Measurements from ENCODE around the gene ABHD5.

ABHD5 gene

DNA sequence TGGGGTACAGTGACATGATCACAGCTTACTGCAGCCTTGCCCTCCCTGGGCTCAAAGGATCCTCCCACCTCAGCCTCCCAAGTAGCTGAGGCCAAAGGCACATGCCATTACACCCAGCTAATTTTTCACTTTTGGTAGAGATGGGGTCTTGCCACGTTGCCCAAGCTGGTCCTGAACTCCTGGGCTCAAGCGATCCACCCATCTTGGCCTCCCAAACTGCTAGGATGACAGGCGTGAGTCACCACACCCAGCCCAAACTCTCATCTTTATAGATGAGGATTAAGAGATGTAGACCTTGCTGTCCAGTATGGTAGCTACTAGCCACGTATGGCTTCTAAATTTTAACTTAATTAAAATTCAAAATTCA is 4.4 kb upstream of the ABHD5 start:
- no peak for DNase-seq

DNA sequence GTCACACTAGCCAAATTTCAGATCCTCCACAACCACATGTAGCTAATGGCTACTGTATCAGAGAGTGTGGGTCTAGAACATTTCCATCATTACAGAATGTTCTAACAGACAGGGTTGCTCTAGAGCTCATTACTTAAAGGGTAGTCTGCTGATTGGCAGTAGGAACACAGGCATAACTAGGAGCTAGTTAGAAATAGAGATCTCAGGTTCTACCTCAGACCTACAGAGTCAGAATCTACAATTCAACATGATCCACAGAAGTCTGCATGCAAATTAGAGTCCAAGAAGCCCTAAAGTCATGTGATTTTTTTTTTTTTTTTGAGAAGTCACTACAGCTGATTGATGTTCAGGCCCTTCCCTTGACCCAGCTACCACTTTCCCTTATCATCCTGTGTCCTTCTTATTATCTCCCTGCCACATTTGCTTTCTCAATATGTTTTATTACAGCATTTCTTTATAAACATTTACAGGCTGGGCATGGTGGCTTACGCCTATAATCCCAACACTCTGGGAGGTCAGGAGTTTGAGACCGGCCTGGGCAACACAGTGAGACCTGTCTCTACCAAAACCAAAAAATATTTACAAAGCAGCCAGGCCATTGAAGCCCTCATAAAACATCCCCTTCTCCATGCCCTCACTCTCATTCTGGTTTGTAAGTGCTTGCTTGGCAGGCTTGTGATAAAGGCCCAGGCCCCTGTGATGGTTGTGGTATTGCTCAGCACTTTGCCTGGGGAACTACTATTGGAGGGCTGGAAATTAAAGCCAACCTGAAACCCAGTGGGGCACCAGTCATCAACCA is 3.8 kb upstream of the ABHD5 start:
- no peak for DNase-seq

DNA sequence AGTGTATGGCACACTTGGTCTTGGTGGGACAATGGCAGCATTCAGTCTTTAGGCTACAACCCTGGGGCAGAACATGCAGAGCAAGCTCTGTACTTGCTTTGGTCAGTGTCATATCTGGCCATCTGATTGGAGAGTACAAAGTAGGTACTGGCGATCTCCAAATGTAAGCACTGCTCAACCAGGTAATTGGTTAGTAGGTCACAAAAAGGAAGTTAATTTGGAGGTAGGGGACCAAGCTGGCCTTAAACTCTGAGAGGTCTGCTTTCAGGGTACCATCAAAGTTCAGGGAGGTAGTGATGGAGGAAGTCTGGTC is 3.3 kb upstream of the ABHD5 start:
- DNase-seq = no peak

DNA sequence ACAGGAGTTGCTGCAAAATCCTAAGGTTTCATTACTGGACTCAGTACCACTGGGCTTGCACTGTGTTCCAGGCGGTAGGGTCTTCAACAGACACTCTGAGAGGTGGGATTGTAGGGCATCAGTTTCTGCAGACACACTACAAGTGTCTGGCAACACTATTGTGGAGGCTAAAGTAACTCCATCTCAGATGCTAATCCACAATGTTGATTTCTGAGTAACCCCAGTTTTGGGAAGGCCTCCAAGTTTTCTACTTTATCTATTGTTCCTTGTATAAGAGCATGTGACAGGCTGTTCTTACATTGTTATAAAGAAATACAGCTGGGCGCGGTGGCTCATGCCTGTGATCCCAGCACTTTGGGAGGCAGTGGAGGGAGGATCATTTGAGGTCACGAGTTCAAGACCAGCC is 2.5 kb upstream of the ABHD5 start:
- DNase-seq = no peak

DNA sequence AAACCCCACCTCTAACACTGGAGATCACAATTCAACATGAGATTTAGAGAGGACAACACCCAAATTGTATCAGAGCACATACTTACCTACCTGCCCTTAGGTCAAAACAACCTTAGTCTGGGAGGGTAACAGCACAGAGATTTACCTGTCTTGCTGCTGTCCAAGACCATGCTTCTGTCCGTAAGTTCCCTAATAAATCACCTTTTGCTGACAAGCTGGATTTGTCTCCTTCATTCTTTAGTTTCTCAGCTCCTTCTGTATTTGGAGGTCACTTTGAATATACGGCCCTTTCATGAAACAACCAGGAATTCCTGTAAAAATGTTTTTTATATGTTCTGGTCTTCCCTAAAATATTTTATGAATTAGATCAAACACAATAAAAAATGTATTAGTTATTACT is 1.6 kb upstream of the ABHD5 start:
- no peak for DNase-seq

DNA sequence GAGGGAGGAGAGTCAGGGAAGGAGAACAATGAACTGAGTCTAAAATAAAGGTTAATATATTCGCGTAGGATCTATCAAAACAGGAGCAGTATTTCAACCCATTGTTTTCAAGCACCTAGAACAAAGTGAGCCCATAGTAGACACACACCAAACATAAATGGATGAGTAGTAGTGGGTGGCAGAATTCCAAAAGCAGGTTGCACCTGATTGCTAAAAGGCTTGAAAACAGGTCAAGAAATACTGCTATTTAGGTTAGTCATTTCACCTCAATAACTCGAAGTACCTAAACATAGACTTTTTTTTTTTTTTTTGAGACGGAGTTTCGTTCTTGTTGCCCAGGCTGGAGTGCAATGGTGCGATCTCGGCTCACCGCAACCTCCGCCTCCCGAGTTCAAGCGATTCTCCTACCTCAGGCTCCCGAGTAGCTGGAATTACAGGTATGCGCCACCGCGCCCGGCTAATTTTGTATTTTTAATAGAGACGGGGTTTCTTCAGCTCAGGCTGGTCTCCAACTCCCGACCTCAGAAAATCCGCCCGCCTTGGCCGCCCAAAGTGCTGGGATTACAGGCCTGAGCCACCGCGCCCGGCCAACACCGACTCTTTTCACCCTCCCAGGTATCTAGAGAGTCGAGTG is 855 bp upstream of the ABHD5 start:
- DNase-seq = no peak

DNA sequence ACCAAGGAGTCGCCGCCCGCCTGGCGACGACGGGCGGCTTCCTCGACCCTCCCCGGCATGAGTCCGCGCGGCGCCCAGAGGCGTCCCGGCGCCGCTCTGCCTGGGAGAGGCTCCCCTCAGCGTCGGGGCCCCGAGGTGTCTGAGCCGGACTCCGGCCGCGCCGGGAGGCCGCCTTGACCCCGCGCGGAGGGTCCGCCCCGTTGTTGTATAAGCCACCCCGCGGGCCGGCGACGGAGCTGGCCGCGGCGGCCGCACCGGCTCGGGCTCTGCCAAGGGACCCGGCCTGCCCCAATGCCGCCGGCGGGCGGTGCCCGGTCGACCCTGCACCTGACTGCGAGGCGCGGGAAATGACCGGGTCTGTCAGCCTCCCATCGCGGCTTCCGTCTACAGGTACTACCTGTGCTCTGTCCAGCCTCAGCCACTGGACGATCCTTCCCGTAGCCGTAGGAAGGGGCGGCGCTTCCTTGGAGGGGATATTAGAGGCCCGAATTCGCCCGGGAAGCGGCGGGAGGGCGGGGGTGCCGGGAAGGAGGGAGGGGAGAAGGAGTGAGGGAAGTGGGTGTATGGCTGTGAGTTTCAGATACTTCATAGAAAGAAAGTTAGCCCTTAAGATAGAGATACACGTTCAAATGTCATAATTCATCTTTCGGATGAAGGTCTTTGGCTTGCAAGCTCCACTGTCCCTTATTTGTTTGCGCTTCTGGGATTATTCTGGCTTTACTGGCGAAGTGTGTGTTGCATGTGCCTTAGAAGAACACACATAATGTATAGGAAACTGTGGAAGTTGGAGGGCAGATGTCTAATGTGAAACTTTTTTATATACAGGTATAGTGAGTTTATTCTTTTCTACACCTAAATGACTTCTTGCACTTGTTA is 620 bp downstream of the ABHD5 start:
- DNase-seq = peak; percentile 28

DNA sequence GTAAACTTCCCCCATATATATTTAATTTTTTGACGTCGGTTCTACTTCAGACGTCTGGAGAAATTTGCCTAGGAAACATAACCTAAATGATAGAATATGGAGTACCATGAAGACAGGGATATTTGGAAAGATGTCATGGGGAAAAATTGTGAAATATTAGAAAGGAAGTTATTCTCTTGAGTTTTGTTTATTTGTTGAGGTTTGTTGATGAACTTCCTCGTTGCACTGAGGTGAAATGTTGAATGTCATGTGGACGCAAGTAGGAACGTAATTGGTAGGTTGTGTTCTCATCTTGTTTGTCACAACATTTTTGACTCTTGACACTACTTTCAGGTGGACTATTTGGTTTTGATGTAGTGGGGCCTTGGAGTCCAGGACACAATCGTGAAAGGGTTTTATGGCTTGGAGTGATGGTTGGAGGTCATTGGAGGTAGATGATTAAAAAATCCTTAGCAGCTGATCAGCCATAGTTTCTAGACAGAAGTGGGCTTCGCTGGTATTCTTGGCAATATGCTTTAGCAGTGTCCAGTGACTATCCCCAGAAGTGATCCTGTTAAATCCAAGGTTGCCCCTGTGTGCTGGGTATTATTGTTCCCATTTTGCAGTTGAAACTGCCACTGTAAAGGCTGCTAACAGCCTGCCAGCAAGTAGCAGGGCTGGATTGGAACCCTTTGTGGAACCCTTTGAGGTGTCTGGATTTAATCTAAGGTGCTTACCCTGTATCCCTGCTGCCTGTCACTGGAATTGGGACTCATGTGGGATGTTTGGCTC is 1.5 kb downstream of the ABHD5 start:
- DNase-seq = no peak

DNA sequence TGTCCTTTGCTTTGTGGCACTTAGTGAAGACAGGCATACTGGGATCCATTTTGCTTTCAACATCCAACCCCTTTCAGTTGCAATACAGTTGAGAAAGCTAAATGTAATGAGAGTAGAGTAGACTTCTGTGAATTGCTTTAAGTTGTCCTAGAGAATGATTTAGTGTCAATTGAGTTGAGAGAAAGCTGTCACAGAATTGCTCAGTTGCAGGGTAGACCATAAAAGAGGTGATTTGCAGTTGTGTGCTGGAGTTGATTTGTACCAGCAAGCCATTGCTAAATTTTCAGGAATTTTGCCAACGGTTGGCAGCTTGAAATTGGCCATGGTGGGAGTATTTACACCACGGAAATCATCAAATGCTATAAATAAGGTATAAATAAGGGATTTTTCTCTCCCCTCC is 2.2 kb downstream of the ABHD5 start:
- no peak for DNase-seq

DNA sequence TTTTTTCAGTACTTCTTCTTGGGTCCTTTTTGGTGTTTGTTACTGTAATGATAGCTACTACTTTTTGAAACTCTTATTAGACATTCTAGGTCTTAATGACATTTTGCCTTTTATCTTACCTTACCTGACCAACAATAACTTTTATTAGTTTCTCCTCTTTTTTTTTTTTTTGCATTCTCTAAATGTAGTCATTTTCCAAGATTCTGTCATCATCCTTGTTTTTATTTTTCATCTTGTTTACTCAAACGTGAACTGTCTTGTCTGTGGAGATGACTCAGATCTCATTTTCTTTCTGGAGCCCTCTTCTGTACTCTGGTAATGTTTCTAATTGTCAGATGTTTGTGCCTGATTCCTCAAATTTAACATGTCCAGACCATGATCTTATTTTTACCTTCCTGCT is 2.9 kb downstream of the ABHD5 start:
- no peak for DNase-seq

DNA sequence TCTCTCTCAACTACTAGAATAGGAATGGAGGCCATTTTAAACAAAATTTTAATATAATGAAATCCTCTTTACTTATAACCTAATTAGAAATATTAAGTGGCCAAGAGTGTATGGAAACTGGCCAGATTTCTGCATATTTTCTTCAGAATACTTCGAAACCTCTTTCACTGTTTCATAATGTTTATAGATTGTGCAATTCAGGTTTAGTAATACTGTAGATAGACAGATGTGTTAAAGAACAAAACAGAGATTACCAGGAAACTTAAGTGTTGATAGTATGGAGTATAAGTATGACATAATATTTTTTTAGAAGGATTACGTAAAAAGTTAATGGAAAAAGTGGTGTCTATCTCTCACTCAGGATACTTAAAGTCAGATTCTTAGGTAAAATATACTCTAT is 4.7 kb downstream of the ABHD5 start:
- DNase-seq = no peak

DNA sequence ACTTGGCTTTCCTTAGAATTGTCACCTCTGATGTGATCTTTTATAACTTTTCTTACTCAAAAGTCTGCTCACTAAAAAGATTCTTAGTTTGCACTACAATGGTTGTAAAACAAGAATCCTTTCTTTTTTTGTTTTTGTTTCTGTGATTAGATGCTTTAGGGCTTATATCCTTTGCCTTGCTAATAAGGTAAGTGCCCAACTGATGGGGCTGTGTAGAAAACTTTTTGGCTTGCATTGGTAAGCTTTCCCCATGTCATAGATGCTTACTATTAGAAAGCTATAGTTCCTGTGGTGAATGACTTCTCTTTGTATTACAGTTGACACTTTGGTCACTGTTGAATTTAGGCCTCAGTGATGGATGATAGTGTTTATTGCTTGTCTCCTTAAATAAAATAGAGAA is 5.1 kb downstream of the ABHD5 start:
- no peak for DNase-seq

DNA sequence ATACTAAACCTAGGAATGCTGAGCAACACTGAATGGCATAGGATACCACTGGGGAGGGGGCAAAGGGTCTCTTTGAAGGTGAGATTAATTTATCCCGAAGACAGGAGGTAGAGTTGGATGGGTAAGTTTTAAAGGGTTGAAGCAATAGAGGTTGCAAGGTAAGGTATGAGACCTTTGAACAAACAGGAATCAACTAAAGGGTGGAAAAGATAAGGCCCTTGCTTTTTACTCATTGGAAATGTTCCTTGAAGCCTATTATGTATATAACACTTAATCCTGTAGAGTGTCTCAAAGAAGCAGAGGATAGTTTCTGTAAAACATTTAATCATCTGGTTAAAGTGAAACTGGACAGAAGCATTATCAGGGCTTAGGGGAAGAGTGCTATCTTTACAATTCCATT is 5.7 kb downstream of the ABHD5 start:
- DNase-seq = no peak

DNA sequence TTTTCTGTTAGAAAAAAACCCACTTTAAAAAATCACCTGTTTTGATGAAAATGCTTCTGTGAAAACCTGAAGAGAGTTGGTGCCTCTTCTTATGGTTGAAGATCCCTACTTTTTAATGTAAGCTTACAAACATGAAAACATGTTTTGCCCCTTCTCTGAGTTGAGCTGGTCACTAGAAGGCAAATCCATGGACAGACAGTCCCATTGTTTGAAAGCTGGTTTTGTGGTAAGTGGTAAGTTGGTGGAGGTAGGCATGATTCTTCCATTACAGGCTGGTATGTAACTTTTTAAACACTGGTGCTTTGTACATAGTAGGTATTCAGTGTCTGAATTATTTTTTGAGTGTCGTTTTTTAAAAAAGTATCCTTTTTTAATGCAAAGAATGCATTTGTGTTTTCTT is 6.1 kb downstream of the ABHD5 start:
- DNase-seq = no peak

DNA sequence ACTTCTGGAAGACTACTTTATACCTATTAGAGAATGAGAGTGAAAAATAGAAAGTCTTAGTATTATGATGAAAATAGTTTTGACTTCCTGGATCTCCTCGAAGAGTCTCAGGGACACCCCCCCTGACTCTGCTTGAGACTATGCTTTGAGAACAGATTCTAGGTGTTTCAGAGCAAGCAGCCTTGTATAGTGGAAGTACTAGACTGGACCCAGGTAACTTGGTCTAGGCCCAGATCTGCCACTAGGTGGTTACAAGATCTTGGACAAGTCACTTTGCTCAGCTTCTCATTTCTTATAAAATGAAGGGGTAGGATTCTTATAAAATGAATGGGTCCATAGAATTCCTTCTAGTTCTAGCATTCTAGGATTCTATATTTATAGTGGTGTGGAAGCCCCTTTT is 9.1 kb downstream of the ABHD5 start:
- DNase-seq = no peak

DNA sequence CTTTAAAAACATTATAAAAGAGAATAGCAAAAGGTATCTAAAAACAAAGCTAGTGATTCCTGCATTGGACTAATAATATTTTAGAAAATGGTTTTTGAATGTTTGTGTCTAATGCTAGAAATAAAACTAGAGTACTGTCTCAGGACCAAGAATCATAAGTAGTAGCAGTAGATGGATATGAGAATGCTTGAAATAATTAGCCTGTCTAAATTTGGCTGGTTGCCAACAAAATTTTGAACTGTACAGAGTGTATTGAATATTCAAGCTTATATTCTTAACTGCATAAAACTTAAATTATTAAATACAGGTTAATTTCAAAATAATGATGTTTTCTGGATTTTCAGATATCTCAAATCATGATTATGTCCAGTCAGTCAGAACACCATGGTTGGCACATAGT is 14.0 kb downstream of the ABHD5 start:
- no peak for DNase-seq

DNA sequence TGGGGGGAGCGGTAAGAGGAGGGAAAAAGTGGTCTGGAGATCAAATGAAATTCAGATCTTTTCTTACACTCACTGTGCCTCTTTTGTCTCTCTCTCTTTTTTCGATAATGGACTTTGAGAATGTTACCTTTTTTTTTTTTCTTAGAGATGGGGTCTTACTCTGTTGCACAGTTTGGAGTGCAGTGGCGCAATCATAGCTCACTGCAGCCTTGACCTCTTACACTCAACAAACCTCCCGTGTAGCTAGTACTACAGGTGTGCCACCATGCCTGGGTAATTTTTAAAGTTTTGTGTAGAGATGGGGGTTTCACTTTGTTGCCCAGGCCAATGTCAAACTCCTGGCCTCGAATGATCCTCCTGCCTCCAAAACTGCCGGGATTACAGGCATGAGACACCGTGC is 15.6 kb downstream of the ABHD5 start:
- no peak for DNase-seq

DNA sequence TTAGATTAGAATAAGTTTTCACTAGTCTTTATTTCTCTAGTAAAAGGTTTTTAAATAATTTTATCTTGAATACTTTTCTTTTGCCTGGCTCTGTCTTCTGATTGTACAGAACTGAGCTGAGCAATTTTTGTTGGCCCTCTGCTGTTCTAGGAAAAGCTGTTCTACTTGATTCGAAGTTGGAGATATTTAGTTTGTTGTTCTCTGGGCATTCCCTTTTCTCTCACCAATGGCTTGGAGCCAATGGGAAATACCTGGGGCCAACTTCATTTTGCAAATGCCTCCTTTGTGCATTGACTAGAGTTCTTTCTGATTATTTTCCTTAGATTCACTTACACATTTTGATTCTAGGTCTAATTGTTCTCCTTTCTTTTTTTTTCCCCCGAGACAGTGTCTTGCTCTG is 16.5 kb downstream of the ABHD5 start:
- no peak for DNase-seq

DNA sequence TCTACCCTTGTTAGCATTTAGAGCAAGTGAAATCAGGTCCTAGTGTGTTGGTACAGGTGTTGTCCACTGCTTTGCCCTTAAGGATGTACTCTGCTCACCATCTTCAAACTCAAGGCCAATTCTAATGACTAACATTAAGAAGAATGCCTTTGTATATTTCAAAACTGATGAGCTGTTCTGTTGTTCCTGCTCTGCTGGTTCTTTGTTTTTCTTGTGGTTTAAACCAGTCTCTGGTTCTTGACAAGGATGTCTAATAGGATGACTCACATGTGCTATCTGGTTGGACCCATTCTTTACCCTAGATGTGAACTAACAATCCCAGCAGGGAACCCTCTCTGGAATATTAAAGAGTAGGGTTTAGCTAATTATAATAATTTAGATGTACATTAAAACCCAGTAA is 17.3 kb downstream of the ABHD5 start:
- DNase-seq = no peak

DNA sequence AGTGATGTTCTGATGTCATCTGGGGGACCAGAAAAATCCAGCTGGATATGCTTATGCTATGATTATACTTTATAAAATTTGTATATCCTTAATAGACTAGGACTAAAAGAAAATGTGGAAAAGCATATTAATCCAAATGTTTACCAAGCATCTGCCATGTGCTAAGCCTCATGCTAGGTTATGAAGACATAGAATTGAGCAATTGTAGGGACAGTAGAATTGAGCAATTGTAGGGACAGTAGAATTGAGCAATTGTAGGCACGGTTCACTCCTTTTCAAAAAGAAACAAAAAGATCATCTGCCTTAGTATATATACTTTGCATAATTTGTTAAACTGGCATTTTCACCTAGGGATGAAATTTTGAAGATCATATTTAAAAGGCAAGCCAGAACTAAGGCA is 18.3 kb downstream of the ABHD5 start:
- DNase-seq = no peak

DNA sequence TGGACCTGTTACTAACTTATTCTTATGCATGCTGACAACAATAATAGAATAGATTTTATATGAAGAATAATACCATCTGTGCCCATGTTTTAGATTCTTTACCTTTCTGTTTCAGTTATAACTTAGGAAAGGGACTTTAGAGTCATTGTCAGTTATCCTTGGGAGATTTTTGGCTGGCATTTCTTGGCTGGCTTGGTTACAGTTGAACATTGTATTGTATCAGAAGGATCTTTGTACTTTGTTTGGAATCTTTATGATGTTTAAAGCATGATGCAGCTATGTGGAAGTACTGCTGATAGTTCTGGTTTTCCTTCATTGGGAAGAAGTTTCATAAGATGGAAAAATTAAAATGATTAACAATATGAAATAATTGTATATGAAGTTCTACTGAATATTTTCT is 19.9 kb downstream of the ABHD5 start:
- no peak for DNase-seq

DNA sequence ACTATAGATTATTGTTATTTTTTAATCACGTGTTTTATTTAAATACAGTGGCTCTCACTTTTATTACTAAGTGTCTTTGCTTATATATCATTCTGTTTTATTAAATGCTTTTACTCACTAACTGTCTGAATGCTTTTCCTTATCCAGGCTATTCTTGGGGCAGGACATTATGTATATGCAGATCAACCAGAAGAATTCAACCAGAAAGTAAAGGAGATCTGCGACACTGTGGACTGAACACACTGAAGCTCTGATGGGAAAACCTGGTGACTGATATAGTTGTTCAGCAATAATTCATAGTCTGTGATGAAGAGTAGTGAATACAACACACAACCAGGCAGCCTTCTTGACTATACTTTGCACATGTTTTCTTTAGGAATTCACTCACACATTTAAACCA is 27.6 kb downstream of the ABHD5 start:
- no peak for DNase-seq

DNA sequence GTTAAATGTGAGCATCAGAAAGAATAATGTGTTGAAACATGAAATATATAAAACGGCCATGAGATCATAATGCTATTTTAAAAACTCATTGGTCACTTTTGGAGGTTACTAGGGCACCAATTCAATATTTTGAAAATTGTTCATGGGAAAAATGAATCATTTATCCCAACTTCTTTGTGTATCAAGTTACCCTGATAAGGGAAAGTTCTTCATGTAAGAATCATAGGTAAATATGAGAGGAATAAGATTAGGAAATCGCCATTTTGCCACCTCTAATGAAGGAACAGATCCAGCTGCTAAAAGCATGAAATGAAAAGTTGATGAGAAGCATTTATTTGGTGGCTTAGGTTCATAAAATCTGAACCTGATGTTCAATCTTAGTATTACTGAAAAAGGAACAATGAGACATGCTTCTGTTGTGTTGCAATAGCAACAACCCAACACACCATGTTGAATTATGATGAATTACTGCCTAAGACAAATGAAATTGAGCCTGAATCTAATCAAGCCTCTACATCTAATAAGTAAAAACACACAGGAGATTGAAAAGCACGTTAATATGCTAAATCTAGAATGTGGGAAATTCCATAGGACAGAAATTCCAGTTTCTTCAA is 32.5 kb downstream of the ABHD5 start:
- DNase-seq = no peak
